Measurements from ENCODE around the gene DNAJB6.

DNA sequence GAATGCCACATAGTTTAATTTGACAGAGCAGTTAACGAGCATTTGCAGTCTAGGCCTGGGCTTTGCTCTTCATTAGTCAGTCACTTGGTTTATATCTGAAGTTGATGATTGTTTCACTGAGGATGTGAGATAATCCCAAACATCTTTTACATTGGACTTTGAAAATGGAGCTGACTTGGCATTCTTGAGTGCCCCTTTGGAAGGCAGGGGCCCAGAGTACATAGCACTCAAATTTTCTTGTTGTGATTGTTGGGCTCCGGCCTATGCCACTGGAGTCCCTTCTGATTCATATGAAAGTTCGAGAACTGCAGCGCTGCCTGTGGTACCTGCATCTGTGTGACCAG lies 21.9 kb downstream of the DNAJB6 start:
- TF ChIP-seq EZH2 (IDR thresholded peaks at IDR 0.05; ENCODE audit: insufficient read depth, poor library complexity, severe bottlenecking): no peak
- TF ChIP-seq EZH2phosphoT487 (IDR thresholded peaks at IDR 0.05; ENCODE audit: insufficient read depth, low read depth): no peak
